ENCODE results near the gene EPHB6. TPM values are rescaled to one million over a fixed set of nuclear protein-coding genes. Genes with fewer than 3 reads are reported as not detected.

EPHB6 gene
- total RNA-seq, 2 donors from 2014 or later = 33.2 to 36.9 TPM

DNA sequence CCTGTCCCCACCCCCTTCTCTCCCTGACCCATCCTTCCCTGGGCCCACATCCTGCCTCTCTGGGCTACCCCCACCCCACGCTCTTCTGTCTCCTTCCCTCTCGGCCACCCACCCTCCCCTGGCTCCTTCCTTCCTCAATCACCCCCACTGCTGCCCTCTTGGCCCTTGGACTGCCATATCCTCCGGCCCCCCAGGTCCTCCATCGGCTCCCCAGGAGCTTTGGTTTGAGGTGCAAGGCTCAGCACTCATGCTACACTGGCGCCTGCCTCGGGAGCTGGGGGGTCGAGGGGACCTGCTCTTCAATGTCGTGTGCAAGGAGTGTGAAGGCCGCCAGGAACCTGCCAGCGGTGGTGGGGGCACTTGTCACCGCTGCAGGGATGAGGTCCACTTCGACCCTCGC, 10.9 kb downstream of the EPHB6 start:
- Histone ChIP-seq H3K4me1 (ENCODE audit: control insufficient read depth, insufficient read depth, low read length) (no peaks in the 10 kb centered on the region), H3K27ac (ENCODE audit: low read depth, low read length) (no peak overlapping the region), H3K36me3 (ENCODE audit: control insufficient read depth, insufficient read depth, low read length) (peaks cover 33% of the 10 kb centered on the region), H3K27me3 (ENCODE audit: control insufficient read depth, insufficient read depth, low read length, poor library complexity, severe bottlenecking) (no peaks in the 10 kb centered on the region), H3K4me3 (ENCODE audit: low read length) (no peak overlapping the region), H3K9ac (ENCODE audit: extremely low read depth, low read length, poor library complexity, severe bottlenecking) (no peak overlapping the region), H3K9me3 (ENCODE audit: control insufficient read depth, low read length) (no peaks in the 10 kb centered on the region)
- no peak overlapping the region for H3K4me3 Mint-ChIP-seq
- peaks cover 45% of the 10 kb centered on the region for H3K36me3 Mint-ChIP-seq (ENCODE audit: low read depth)
- no peak overlapping the region for H3K27ac Mint-ChIP-seq
- peaks cover 16% of the 10 kb centered on the region for H3K4me1 Mint-ChIP-seq
- TF ChIP-seq, protein P1, sequence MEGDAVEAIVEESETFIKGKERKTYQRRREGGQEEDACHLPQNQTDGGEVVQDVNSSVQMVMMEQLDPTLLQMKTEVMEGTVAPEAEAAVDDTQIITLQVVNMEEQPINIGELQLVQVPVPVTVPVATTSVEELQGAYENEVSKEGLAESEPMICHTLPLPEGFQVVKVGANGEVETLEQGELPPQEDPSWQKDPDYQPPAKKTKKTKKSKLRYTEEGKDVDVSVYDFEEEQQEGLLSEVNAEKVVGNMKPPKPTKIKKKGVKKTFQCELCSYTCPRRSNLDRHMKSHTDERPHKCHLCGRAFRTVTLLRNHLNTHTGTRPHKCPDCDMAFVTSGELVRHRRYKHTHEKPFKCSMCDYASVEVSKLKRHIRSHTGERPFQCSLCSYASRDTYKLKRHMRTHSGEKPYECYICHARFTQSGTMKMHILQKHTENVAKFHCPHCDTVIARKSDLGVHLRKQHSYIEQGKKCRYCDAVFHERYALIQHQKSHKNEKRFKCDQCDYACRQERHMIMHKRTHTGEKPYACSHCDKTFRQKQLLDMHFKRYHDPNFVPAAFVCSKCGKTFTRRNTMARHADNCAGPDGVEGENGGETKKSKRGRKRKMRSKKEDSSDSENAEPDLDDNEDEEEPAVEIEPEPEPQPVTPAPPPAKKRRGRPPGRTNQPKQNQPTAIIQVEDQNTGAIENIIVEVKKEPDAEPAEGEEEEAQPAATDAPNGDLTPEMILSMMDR (conservative IDR thresholded peaks at IDR 0.05) = no peak
- no peaks in the 10 kb centered on the region for H3K27me3 Mint-ChIP-seq (ENCODE audit: insufficient read depth)
- no peak for DNase-seq
- no peaks in the 10 kb centered on the region for H3K9me3 Mint-ChIP-seq
- WGBS, 2 experiments (ENCODE audit: insufficient coverage in 1 of 2, insufficient read length in 1 of 2) = 86 to 100% methylated on average over 3 to 13 of the region's 13 CpGs

DNA sequence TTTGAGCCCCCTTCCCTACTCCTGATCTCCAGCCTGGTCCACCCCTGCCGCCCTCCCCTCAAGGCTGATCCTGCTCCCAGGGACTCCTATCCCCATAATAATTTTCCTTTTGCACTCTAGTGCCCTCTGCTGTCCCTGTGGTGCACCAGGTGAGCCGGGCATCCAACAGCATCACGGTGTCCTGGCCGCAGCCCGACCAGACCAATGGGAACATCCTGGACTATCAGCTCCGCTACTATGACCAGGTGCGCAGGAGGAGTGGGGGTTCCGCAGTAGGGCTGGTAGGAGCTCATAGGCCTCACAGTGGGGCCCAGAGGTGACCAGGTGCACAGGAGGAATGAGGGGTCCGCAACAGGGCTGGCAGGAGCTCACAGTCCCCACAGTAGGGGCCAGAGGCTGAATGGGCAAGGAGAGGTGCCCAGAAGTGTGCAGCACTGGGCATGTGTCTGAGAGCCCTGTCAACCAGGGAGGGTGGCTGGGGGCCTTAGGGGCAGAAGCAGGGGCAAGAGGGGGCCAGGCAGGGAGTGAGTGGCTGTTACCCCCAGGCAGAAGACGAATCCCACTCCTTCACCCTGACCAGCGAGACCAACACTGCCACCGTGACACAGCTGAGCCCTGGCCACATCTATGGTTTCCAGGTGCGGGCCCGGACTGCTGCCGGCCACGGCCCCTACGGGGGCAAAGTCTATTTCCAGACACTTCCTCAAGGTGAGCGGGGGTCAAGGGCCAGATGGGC, 11.7 kb downstream of the EPHB6 start:
- TF ChIP-seq, protein P1 (conservative IDR thresholded peaks at IDR 0.05) = peak; percentile 82
- no peak overlapping the region for H3K4me3 ChIP-seq (ENCODE audit: low read length)
- peaks cover 50% of the 10 kb centered on the region for H3K36me3 Mint-ChIP-seq (ENCODE audit: low read depth)
- peaks cover 10% of the 10 kb centered on the region for H3K4me1 Mint-ChIP-seq
- peak; percentile 92 for DNase-seq
- 78 to 79% methylated on average over 7 to 18 of the region's 18 CpGs for WGBS, 2 experiments (ENCODE audit: insufficient coverage in 1 of 2, insufficient read length in 1 of 2)
- no peaks in the 10 kb centered on the region for H3K27me3 ChIP-seq (ENCODE audit: control insufficient read depth, insufficient read depth, low read length, poor library complexity, severe bottlenecking)
- no peaks in the 10 kb centered on the region for H3K4me1 ChIP-seq (ENCODE audit: control insufficient read depth, insufficient read depth, low read length)
- H3K36me3 ChIP-seq (ENCODE audit: control insufficient read depth, insufficient read depth, low read length) = peaks cover 31% of the 10 kb centered on the region
- no peaks in the 10 kb centered on the region for H3K27me3 Mint-ChIP-seq (ENCODE audit: insufficient read depth)
- H3K27ac ChIP-seq (ENCODE audit: low read depth, low read length) = no peak overlapping the region
- H3K9me3 Mint-ChIP-seq = no peaks in the 10 kb centered on the region
- no peaks in the 10 kb centered on the region for H3K9me3 ChIP-seq (ENCODE audit: control insufficient read depth, low read length)
- H3K9ac ChIP-seq (ENCODE audit: extremely low read depth, low read length, poor library complexity, severe bottlenecking) = no peak overlapping the region
- no peak overlapping the region for H3K4me3 Mint-ChIP-seq
- no peak overlapping the region for H3K27ac Mint-ChIP-seq

DNA sequence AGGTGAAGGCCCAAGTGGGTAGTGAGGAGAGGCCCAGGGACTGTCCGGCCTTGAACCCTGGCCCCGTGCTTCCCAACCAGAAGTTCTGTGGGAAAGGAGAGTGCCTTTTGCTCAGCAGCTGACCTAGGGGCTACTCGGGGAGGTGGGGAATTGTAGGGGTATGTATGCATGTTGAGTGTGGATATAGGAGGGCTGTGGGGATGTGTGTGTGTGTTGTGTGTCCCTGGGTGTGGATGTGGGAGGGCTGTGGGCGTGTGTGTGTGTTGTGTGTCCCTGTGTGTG, 12.2 kb downstream of the EPHB6 start:
- no peak overlapping the region for H3K4me3 Mint-ChIP-seq
- DNase-seq = no peak
- Histone ChIP-seq H3K9ac (ENCODE audit: extremely low read depth, low read length, poor library complexity, severe bottlenecking) (no peak overlapping the region), H3K27me3 (ENCODE audit: control insufficient read depth, insufficient read depth, low read length, poor library complexity, severe bottlenecking) (no peaks in the 10 kb centered on the region), H3K9me3 (ENCODE audit: control insufficient read depth, low read length) (no peaks in the 10 kb centered on the region), H3K36me3 (ENCODE audit: control insufficient read depth, insufficient read depth, low read length) (peaks cover 26% of the 10 kb centered on the region), H3K4me1 (ENCODE audit: control insufficient read depth, insufficient read depth, low read length) (no peaks in the 10 kb centered on the region), H3K27ac (ENCODE audit: low read depth, low read length) (no peak overlapping the region), H3K4me3 (ENCODE audit: low read length) (no peak overlapping the region)
- H3K27ac Mint-ChIP-seq = no peak overlapping the region
- peaks cover 9% of the 10 kb centered on the region for H3K4me1 Mint-ChIP-seq
- no peaks in the 10 kb centered on the region for H3K9me3 Mint-ChIP-seq
- H3K27me3 Mint-ChIP-seq (ENCODE audit: insufficient read depth) = no peaks in the 10 kb centered on the region
- H3K36me3 Mint-ChIP-seq (ENCODE audit: low read depth) = peaks cover 50% of the 10 kb centered on the region
- WGBS, 2 experiments (ENCODE audit: insufficient coverage in 1 of 2, insufficient read length in 1 of 2) = 80 to 100% methylated on average over 2 to 4 of the region's 4 CpGs
- TF ChIP-seq, protein P1 (conservative IDR thresholded peaks at IDR 0.05) = no peak

Measured in endodermal cell (in vitro differentiated cells).